Hindlimb muscle (tissue), 1 donor: ENCODE results near the gene PLA2G2D. TPM values are rescaled to one million over a fixed set of nuclear protein-coding genes. Genes with fewer than 3 reads are reported as not detected.

Source experiments
- DNase-seq: peaks from one replicate; pipeline ENCODE4 v3.0.0-alpha.2; 2013
- polyA plus RNA-seq: library from polyadenylated mRNA; unstranded; fragments of 120-200 nt; gene quantifications from one replicate; pipeline ENCODE4 v1.2.1, GENCODE V29; 2013; ENCODE audit not compliant: insufficient read length

PLA2G2D gene
- polyA plus RNA-seq, 1 donor: not detected

- DNase-seq: no peak
These were observed 36.0 kb downstream of the PLA2G2D start for GRCh38 chr1:20083178-20083944.

- DNase-seq: no peak
These were observed 36.6 kb downstream of the PLA2G2D start for GRCh38 chr1:20082772-20083171.

DNA sequence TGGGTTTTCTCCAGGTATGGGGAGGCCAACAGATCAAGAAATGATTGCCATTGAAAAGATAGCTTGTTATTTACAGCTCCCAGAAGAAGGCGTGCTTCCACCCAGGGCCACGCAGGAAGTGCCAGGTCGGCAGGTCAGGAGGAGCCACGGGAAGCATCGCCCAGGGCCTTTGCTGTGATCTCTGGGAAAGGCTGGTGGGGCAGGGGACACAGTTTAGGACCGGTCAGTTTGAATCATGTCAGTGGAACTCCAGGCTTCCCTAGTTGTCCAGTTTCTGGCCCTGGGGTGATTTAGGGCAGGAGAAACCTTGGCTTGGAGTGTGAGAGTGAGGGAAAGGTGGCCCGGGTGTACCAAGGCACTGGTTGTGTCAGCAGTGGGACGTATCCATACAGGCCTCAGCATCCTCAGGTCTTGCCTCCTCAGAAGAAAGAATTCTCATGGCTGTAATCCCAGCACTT is 38.0 kb downstream of the PLA2G2D start:
- no peak for DNase-seq

- no peak for DNase-seq
These were observed 38.6 kb downstream of the PLA2G2D start for GRCh38 chr1:20080441-20081352.

- no peak for DNase-seq
These were observed 39.6 kb downstream of the PLA2G2D start for GRCh38 chr1:20079661-20080305.

- DNase-seq: no peak
These were observed 40.6 kb downstream of the PLA2G2D start for GRCh38 chr1:20078711-20079110.

DNA sequence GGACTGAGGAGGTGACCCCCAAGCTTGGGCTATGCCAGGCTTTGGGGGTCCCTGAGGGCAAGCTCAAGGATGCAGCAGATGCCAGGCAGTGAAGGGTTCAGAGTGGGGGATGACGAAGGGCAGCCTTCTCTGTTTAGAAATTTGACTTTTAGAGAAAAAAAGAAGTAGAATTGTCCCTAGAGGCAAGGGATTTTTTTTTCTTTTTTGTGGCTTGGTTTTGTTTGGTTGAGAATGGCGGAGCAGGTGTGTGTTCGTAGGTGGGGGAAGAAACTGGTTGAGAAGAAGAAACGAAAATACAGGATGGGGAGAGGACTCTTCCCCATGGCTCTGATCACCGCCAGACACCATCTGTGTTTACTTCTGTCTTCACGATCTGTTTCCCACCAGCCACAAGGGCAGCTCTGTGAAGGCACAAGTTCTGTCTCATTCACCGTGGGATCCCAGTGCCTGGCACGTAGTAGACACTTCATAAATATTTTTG is 41.1 kb downstream of the PLA2G2D start:
- DNase-seq: no peak

DNA sequence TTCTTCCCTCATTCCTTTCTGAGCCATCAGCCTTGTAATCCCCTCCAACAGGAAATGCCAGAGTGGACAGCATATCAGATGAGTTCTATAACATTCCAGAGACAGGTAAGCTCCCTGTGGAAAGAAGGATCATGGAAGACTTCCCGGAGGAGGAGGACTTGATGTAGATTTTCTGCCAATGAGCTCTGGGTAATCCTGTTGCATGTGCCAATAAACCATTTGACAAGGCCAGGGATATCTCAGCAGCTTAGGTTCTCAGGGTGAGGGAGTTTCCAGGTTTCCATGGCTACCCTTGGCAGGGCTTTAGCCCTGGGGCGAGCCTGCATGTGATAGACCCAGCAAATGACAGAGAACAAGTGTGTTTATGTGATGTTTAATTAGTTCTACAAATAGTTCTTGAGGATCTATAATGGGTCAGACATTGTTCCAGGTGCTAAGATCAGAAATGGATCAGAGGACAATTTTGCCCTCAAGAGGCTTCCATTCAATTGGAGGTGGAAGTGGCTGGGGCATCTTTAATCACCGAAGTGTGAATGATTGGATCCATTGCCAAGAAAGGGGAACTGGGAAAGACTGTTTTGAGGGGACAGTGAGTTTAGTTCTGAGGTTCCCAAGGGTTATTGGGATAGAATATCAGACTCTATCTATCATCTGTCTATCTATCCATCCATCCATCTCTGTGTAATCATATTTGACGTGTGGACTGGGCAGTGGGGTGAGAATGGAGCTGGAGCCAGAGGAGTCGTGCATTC is 42.5 kb downstream of the PLA2G2D start:
- DNase-seq: no peak

DNA sequence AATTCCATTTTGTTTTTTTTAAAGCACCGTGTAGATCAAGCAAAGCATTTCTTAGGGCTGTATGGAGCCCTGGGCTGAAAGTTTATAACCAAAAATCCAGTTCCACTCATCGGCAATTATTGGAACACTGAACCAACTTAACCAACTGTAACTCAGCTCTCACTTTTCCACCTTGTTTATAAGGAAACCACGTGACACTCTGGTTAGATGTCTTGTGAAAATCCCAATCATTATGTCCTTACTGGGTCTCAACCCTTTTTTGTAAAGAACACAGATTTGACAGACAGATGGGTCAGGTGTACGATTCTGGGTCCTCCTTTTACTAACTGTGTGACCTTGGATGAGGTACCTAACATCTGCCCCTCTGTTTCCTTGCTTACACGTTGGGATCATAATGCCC is 43.1 kb downstream of the PLA2G2D start:
- DNase-seq: no peak

- no peak for DNase-seq
These were observed 44.0 kb downstream of the PLA2G2D start for GRCh38 chr1:20075345-20075744.

DNA sequence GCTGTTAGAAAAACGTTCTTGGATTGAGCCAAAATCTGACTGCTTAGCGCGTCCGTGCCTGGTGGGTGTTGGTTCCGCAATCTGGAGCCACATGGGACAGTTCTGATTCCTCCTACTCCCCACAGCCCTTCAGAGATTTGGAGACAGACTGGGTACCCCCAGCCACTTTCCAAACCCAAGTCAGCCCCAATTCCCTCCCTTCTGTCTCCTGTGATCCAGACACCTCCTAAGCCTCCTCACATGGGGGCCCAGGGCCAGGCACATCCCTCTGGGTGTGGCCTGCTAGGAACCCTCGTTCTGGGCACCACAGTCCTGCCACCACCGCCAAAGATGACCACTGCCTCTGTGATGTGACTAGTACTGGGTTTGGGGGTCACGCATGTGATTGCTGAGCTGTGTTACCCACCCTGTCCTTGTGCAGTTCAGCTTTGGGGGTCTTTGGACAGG is 44.6 kb downstream of the PLA2G2D start:
- no peak for DNase-seq

DNA sequence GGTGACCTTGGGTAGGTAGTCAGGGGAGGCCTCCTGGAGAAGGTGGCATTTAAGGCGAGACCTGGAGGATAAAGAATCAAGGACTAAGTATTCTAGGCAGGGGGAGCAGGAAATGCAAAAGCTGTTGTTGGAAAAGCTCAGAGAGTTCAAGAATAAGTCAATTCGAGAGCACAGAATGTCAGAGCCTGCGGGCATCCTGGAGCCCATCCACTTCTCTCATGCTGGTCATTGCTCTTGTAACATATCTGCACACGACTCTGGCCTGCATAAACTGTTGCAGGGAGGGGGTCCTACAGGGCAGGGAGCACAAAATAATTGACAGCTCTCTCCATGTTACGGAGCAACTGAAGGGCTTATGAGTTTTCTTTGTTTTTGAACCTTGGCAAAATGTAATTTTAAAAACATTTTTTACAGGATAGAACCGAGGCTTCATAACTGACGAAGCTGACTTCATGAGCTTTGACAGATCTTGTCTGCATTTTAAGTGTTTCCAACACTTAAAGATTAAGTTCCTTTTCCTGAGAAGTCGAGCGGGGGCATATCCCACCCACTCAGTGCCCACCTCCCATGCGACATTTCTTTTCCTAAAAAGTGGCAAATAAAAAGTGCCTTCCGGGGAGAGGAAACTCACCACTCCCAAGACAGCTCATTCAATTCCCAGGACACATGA is 45.1 kb downstream of the PLA2G2D start:
- no peak for DNase-seq

DNA sequence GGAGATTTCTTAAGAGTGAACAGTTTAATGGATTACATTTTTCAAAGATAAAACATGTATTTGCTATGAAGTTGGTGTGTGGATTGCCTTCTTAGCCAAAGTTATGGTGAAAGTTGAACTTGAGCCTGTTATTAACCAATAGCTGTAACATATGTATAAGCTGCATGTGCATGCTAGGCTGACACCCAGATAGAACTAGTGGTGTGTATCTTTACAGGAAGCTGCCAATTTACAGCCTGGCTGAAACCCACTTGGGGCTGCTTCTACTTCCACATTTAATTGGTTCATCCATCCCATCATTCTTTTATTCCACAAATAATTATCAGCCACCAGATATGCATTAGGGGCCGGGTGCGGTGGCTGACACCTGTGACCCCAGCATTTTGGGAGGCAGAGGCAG is 46.1 kb downstream of the PLA2G2D start:
- DNase-seq: no peak

DNA sequence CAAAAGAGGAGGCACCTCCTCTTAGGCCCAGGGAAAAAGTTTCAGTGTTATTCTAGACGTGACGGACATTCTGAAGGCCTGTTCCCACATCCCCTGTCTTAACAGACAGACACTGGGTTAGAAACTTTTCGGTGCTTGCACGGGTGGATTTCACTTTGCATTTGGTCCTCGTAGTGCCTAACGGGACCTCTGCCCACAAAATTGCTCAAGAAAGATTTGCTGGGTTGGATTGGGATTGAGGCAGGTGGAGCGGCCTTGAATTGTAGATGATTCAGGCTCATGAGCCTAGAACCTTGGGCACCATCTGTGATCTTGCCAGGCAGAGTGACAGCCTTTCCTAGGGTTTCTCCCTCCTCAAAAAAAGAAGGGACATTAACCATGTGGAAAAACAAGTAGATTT is 46.6 kb downstream of the PLA2G2D start:
- DNase-seq: no peak

GRCh38 chr1:20071416-20071815 is 47.9 kb downstream of the PLA2G2D start:
- no peak for DNase-seq

GRCh38 chr1:20070357-20070756 is 49.0 kb downstream of the PLA2G2D start:
- DNase-seq: no peak

DNA sequence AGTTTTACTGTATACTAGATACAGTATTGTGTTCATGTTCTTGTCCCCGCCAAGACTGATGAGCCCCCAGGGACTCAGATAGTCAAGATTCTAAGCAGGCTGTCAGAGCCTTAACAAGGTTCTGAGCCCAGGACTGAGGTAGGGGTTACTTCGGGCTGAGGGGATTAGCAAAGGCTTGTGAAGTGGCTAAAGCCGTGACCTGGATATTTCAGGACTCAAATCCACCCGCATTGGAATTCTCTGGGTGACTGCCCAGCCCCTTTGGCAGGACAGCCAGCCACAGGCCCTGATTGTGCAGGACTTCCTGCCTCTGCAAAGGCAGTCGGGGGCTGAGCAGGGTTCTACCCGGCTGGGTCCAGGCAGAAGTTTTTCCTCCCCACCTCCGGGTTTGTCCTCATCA is 49.5 kb downstream of the PLA2G2D start, which contains the start of gene PLA2G5:
PLA2G5 (plus strand) TSS at position 321 of the 400 bp plus-strand sequence. CDS start 14,637 bp downstream, outside the sequence.
- no peak for DNase-seq

GRCh38 chr1:20068722-20069121 is 50.6 kb downstream of the PLA2G2D start:
- no peak for DNase-seq

GRCh38 chr1:20063861-20064292 is 55.5 kb downstream of the PLA2G2D start:
- no peak for DNase-seq
